Activated CD4-positive, alpha-beta T cell treated with anti-CD3 and anti-CD28 coated beads for 4 hours (primary cell): ENCODE measurements around the gene PREX1.

Source experiments
- DNase-seq, 2 donors: peaks; one replicate each; pipeline ENCODE4 v3.0.0-alpha.2; 2020

Gene PREX1

DNA sequence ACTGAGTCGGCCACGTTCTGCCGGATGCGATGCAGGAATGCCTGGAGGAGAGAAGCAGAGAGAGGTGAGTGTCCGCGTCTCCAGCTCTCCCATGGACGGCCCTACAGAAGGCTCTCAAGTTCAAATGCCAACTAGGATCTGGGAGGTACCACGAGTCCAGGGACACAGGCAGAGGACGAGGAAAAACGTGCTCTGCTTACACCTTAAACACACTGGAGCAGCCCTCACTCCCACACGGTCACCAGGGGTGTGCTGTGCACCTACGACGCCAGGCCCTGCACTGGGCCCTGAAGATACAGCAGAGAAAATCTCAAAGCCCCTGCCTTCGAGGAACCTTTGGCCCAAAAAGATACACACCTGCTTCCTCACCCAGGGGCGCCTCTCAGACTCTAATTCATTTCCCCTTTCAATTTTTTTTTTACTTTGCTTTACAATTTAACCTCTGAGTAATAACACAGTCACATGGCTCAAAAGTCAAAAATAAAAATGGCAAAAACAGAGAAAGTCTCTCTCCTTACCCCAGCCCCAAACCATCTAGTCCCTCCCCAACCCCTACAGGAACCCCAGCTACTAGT is 79.9 kb downstream of the PREX1 start:
- DNase-seq, result no peak

DNA sequence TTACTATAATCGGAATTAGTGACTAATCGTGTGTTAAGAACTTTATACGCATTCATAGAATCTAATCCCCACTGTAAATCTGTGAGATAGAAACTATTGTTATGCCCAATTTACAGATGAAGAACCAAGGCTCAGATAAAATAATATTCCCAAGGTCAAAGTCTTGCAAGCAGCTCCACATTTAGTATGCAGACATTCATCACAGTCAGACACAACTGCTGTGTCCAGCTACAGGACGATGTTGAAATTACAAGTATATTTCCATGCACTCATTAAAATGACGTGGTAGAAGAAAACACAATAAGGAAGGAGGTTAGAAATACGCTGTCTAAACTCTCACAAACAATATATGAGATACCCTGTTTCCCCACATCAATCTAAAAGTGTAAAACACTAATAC is 82.5 kb downstream of the PREX1 start:
- DNase-seq, result no peak

DNA sequence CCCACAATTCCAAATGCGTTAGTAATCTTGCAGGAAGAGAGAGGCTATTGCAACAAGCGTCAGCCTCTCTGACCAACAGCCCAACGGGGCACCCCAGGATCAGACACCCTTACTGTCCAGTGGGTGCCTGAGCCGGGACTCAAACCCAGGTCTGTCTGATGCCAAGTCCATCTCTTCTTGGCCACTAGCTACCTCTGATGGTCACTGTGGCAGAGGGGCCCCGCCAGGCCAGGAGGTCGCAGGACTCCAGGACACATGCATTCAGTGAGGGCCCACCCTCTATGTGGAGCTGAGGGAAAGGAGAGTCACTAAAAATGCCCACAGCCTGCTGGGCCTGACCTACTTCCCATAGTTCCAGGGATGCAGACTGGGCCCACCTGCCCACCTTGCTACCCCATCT is 83.3 kb downstream of the PREX1 start:
- no peak for DNase-seq

DNA sequence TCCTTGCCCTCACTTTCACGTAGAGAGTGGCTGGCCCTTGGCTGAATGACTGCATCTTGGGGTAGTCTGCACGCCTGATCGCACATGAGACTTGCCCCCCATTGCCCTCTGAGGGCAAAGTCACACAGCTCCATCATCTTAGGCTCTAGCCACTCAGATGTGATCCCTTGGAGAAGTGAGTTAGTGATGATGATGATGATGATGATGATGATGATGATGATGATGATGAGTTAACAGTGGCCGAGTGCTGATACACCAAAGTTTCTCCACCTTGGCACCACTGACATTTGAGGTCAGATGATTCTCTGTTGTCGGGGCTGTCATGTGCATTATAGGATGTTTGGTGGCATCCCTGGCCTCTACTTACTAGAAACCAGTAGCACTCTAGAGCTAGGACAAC is 84.0 kb downstream of the PREX1 start:
- no peak for DNase-seq

DNA sequence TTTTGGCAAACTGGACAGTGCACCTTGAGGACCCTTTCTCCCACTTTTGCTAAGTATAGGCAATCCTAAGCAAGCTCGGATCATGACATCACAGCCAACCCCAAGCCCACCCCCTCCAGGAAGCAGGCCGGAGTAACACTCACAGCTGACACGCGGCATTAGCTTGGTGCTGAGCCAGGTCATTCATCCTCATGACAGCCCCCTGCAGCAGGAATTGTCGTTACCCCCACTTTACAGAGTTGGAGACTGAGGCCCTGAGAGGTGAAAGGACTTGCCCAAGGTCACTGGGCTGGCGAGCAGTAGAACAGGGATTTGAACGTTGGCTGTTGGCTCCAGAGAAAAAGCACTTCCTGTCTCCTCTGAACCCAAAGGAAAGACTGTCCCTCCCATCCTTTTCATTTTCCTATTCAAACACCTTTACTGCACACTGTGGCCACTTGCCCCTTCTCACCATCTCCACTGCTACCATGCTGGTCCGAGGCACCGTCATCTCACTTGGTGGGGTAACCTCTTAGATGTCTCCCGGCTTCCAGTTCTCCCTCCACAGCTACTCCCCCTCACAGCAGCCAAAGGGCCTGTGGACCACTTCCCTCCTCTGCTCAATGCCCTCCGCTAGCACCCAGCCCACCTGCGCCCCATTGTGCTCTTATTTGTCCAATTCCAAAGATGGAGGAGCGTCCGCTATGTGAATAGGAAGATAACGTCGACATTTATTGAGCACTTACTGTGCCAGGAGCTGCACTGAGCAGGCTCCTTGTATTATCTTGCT is 84.7 kb downstream of the PREX1 start:
- DNase-seq, result no peak

DNA sequence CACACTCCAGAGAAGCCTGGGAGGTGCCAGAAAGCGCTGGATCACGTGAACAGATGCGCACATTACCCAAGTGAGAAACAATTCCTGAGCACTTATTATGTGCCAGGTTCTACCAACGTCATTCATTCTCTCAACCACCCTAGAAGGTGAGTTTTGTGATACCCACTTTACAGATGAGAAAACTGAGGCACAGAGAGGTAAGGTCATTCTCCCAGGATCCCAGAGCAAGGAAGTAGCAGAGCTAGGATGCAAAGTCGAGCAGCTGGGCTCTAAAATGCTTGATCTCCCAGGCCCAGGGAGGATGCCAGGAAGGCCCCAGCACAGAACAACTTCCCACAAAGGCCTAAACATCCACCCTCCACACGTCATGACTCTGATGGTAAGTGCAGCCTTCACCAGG is 85.6 kb downstream of the PREX1 start:
- DNase-seq, result no peak

DNA sequence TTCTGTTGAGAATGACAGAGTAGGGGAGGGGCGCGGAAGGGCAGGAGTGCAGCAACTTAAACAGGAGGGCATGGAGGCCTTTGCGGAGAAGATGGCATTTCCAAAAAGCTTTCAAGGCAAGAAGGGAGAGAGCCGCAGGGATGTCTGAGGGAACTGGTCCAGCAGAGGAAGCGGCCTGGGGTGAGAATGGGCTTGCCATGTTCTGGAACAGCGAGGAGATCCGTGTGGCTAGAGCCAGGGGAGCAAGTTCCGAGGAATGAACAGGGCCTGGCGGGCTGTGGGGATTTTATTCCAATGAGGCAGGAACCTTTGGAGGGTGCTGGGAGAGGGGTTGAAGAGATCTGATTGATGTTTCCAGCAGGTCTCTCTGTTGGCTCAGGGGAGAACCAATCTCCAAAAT is 86.1 kb downstream of the PREX1 start:
- no peak for DNase-seq

DNA sequence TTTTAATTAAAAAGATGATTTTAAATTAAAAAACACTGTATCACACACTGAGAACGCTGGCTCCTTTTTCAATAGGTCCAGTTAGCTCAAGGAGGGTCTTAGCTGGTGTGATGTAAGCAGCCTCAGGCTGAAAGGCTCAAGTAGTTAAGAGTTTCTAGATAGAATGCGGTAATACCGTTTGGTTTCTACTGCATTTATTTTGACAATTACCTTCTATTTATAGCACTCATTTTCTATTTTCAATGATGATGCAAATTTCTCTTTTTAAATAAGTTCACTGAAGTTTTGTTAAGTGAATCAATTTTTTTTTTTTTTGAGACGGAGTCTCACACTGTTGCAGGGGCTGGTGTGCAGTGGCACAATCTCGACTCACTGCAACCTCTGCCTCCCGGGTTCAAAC is 87.1 kb downstream of the PREX1 start:
- DNase-seq, result no peak

DNA sequence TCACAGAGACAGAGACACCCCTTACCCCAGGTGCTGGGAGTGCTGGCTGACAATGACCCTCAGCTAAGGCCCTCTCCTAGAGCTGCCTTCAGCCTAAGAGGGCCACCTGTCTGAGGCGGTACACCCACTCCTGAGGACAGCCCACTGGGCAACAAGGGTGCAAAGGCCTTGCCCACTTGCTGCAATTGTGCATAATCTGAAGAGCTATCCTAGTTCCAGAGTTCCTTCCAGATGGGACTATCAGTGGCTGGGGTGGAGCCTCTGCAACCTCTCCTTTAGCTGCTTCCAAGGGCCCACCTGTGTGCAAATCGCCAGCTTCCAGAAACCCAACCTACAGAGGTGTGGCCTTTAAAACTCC is 87.5 kb downstream of the PREX1 start:
- DNase-seq, result no peak

DNA sequence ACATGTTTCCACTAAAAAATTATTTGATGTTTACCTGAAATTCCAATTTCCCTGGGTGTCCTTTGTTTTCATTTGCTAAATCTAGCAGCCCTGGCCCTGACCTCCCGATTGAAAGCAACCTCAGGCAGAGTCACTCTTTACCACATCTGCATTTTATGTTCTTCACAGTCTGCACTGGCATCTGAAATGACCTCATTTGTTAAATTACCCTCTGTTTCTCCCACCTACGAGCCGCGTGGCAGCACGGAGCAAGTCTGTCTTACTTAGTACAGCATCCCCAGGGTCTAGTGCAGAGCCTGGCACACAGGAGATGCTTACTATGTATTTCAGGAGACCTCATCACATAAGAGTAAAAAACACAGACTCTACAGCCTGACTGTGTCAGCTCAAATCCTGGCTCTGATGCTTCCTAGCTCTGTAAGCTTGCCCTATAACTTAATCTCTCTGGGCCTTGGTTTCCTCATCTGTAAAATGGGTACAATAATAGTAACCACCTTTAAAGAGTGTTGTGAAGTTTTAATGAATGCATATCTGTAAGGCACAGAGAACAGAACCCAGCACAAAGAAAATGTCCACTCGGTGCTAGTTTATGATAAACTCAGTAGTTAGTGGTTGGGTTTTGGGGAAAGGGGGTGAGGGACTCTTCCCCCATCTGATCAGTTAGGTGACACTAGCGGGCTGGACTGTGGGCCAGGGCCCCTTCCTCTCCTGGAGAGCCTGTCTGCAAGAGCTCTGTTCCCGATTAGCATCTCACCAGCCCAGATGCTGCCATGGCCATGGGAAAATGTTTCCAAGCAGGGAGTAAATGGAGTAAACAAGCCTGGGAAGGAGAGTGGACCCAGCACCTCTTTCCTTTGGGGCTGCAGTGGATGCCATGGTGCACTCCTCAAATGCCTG is 88.2 kb downstream of the PREX1 start:
- peak in 1 of 2 donors; percentile 24 for DNase-seq

DNA sequence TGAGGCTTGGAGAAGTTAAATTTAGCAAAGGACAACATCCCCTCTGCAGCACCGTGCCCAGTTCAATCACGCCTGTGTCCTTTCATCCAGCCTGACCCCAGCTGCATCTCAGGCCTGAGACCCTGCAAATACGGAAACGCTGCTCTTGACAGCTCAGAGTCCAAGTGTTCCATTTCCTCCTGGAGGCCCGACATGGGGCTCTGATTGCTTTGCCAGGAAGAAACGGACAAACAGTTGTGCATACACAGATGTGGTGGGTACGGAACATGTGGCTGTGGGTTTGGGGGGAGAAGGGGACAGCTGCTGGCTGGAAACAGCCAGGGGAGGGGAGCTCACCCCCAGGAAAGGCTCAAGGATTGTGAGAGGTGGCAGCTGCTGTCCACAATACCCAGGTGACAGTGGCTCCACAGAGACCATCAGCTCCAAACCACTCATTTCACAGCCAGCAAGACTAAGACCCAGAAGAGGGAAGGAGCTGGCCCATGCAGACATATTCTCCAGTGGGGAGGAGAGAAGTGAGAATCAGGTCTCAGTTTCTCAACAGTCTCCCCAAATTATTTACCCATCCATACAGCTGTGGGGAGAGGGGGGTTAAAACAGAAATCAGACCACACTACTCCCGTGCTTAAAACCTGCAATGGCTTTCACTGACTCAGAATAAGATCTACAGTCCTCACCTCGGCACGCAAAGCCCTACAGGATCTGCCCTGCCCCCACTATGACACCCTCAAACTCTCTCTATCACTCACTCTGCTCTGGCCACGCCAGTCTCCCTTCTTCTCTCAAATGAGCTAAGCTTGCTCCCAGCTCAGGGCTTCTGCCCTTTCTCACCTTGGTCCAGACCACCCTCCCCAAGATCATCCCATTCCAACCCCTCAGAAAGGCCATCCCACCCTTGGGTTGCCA is 89.1 kb downstream of the PREX1 start:
- DNase-seq, result peak; percentile 40 to 42

DNA sequence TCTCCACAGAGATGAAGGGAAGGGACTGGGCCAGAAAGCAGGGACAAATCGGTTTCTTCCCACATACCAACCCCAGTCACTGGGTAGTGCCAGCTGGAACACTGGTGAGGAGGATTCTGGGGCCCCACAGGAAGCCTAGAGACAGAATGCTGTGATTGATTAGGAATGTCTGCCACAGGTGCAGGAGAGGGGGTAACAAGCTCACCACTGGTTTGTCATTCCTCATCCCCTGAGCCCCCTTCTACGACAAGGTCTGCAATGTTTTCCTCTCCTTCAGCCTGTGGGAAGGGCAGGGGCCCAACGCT is 89.8 kb downstream of the PREX1 start:
- no peak for DNase-seq

DNA sequence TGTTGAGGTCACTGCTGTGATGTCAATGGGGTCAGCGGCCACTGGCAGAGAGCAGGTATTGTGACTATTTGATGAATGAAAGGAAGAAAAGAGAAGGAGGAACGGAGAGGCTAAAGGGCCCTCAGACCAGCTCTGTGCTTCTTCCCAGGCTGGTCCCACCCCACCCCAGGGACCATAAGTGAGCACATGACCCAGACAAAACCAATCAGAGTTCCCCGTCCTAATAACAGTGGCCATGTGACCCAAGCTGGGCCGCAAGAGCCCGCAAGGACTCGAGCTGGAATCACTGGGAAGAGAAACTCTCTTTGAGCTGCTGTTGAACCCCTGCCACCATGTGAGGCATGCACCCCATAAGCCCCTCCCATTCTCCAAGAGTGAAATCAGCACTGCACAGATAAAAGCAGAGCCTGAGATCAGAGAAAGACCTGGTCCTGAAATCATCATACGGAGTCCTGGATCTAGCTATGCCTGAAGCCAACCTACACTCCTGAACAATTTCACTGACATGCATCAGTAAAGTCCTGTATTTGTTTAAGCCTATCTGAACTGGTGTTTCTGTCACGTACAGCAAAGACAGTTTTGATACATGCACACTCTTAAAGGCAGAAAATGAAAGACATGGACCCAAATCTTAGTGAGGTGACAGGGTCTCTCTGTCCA is 90.2 kb downstream of the PREX1 start:
- DNase-seq, result no peak

DNA sequence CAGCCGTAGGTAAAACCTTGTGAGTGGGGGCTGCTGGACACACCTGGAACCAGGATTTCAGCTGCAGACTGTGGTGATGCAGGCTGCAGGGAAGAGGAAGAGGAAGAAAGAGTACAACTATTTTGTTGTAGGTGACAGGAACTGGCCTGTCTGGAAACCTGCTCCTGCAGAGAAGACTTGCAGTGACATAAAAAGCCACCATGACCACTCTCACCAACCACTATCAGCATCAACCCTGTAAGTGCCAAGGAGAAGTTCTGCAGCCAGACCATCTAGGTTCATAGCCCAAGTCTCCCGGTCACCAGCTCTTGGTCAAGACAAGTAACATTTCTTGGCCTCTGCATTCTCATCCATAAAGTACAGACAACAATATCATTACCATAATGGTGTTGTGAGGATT is 91.2 kb downstream of the PREX1 start:
- no peak for DNase-seq

DNA sequence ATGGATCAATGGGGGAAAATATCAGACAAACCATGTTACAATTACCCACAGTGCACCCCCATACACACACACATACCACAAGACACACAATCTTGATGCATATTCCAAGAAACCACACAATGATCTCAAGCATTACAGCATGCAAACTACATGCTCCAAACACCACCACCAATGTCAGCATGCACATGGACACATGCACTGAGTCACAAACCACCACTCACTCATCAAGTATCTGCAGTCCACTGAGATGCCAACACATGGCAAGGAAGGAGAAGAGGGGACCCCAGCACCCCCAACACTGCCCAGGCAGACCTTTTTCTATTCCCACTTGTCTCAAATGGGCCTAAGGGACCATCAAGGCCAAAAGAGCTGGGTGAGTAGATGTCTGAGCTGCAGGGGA is 91.6 kb downstream of the PREX1 start:
- no peak for DNase-seq

DNA sequence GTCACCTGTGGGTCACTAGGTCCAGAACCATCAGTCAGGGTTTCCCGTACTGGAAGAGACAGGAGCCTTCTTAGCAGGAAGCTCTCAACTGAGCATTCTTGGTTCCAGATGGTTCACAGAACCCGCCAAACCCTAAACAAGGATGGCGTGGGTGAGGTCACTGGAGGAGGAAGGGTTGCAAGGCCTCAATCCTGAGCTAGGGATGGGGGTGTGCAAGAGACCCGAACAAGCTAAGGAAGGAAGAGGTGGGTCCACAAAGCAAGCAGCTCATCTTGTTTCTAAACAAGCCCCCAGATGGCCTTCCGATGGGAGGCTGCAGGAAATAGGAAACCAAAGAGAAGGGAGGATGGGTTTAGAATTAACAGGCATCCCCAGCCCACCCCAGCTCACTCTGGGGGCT is 92.7 kb downstream of the PREX1 start:
- DNase-seq, result no peak

DNA sequence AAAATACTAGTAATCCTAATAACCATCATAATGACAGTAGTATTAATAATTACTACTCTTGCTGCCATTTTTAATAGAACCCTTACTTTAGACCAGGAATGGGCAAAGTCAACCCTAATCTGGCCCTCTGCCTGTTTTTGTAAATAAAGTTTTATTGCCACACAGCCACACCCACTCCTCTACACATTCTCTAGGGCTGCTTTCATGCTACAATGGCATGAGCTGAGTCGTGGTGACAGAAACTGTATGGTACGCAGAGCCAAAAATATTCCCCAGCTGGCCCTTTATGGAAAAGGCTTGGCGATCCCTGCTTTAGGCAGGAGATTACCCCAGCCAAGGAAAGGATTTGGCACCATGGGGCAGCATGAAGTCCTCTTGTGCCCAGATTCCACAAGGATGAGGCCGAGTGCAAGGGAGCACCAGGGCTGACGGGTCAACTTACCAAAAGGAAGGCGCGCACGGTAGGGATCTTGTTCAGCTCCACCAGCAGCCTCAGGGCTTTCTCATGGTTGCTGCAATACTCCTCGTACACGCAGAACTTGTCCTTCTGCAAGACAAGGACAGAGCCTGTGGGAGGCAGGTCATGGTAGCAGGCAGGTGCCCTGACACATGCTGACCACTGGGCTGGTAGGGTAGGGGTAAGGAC is 93.6 kb downstream of the PREX1 start:
- no peak for DNase-seq

DNA sequence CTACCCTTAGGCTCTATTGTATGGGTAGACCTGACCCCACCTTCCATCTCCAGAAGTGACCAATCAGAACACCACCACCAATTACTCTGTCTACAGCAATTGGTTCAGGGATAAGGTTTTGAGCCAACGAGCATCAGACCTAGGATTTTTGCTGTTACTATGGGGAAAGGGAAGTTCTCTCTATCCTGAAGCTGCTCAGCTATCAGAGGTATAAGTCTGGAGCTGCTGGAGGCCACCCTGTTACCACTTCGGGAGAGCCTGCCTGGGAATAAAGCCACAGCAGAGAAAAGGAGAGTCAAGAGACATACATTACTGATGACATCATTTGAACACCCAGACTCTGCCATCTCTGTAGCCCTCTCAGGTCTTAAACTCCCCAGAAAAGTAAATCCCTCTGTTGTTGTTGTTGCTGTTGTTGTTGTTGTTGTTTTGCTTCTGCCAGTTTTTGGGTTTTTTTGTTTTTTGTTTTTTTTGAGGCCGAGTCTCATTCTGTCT is 94.5 kb downstream of the PREX1 start:
- DNase-seq, result no peak

DNA sequence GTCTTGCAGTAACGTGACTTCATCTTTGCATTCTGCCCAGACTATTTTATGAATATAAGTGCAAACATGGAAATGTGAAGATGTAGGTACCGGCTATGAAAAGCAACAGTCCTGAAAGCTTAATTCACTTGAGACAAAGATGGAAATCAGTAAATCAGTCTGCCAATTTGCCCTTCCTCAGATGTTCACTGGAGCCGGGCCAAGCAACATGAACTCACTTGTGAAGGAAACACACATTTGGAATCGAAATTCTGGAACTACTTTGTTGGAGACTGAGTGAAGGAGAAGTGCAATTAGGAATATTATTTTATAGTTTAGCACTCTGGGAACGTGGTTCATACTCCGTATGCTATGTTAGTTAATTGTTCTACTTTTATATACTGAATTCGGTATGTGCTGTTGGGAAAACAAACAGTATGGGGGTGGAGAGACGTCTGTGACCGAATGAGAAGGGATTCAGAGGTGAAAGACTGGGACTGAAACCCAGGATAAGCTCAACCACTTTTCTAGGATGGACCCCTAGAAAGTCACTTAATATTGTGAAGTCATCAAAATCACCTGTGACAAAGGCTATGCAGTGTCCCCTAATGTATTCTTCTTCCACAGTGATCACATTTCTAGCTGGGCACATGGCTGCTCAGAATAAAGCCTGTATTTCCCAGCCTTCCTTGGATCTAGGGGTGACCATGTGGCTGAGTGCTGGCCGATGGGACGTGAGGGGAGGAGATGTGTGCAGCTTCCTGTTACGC is 95.5 kb downstream of the PREX1 start:
- DNase-seq, result no peak

DNA sequence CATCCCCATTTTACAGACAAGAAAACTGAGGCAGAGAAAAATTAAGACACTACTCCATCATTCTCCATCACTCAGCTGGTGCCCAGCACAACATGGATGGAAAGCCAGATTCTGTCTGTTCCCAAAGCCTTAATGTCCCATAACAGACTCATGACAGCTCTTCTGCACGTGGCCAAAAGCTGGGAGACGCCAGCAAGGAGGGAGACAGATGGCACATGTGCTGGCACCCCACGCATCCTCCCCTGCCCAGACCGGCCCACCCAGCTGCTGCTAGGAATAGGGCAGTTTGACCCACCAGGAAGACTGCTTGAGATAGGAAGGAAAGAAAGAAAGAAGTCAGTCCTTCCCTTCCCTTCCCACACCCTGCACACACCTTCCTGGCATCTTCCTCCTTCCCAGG is 96.3 kb downstream of the PREX1 start:
- DNase-seq, result no peak

DNA sequence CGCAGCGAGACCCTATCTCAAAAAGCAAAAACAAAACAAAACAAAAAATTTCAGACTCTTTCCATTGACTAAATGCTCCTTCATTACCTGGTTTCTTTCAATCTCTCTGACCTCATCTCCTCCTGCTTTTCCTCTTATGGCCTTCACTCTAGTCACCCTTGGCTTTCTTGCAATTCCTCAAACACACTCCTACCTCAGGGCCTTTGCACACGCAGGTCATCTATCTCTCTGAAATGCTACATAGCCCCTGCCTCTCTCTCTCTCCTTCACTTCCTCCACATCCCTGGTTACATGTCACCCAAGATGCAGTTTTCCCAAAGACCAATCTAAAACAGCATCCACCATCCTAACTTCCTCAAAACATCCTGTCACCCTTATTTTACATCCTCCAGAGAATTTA is 96.8 kb downstream of the PREX1 start:
- no peak for DNase-seq
